WTC11 (cell line): ENCODE results near the gene RELCH.

Experiments
- ATF3 ChIP-seq: sonication (generic); formaldehyde crosslinking; conservative IDR thresholded peaks from 2 replicates; pipeline ENCODE4 v1.8.1; 2022; ENCODE audit warnings: mild to moderate bottlenecking, missing genetic modification reagents
- CTCF ChIP-seq: fragments of 200-600 bp; IDR thresholded peaks from 2 replicates; pipeline ENCODE4 v1.8.0; 2022; ENCODE audit warnings: antibody characterized with exemption
- JUN ChIP-seq: sonication (generic); formaldehyde crosslinking; IDR thresholded peaks from 2 replicates; pipeline ENCODE4 v1.8.0; 2023; ENCODE audit warnings: mild to moderate bottlenecking, missing genetic modification reagents
- MLX ChIP-seq: sonication (generic); formaldehyde crosslinking; IDR thresholded peaks from 2 replicates; pipeline ENCODE4 v1.8.1; 2023; ENCODE audit warnings: mild to moderate bottlenecking, missing genetic modification reagents, moderate library complexity
- NR3C1 ChIP-seq: sonication (generic); formaldehyde crosslinking; conservative IDR thresholded peaks from 2 replicates; pipeline ENCODE4 v1.8.1; 2023; ENCODE audit warnings: low read depth, mild to moderate bottlenecking, missing genetic modification reagents
- STAT6 ChIP-seq: sonication (generic); formaldehyde crosslinking; conservative IDR thresholded peaks from 2 replicates; pipeline ENCODE4 v1.8.1; 2023; ENCODE audit warnings: mild to moderate bottlenecking, low read depth, missing genetic modification reagents, moderate library complexity

- TF ChIP-seq CTCF (no peak), NR3C1 (CRISPR knock-in tag) (no peak), MLX (CRISPR knock-in tag) (no peak), ATF3 (no peak), STAT6 (CRISPR knock-in tag) (no peak), JUN (CRISPR knock-in tag) (no peak)
Observed at GRCh38 chr18:62186499-62186773, 619 bp upstream of the RELCH start.
